Stimulated activated naive CD4-positive, alpha-beta T cell treated with Interleukin-2 at 50 U/mL for 16 hours (primary cell): ENCODE measurements around the gene PTH2.
"Not testable (repeated sequence)": the region's sequence is repeated elsewhere in the genome, so short reads cannot be mapped to it uniquely, and the experiment has no call there.

Source experiments
- DNase-seq: peaks from one replicate; lab custom pipeline; 2025; lab: John Stamatoyannopoulos, UW

The PTH2 gene

DNA sequence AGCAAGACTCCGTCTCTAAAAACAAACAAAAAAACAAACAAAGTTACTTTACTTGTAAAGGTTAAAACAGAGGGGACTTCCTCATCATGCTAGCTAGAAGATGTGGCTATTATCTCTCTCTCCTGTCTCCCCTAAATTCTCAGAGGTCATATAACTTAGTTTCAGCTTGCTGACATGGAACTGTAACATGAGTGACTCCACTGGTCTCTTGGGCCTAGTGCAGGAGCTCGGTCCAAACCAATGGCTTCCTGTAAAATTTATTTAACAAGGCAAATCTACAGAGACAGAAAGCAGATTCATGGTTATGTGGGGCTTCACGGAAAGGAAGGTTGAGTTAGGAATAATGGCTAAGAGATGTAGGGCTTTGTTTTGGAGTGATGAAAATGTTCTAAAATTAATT is 44.7 kb downstream of the PTH2 start:
- DNase-seq = no peak

DNA sequence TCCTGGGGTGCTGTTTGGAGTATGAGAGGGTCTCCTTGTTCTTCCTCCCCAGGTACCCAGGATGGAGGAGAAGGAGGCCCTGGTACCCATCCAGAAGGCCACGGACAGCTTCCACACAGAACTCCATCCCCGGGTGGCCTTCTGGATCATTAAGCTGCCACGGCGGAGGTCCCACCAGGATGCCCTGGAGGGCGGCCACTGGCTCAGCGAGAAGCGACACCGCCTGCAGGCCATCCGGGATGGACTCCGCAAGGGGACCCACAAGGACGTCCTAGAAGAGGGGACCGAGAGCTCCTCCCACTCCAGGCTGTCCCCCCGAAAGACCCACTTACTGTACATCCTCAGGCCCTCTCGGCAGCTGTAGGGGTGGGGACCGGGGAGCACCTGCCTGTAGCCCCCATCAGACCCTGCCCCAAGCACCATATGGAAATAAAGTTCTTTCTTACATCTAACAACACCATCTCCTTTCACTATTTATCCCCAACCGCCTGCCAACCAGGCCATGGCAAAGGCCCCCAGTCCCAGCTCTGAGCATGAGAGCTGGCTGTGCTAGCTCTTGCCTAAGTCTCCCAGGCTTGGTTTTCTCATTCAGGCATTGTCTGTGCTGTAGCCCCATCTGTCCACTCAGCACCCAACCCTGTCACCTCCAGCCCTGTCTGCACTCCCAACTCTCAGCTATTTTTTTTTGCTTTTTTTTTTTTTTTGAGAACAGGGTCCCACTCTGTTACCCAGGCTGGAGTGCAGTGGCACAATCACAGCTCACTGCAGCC is 48.4 kb downstream of the PTH2 start:
- no peak for DNase-seq

DNA sequence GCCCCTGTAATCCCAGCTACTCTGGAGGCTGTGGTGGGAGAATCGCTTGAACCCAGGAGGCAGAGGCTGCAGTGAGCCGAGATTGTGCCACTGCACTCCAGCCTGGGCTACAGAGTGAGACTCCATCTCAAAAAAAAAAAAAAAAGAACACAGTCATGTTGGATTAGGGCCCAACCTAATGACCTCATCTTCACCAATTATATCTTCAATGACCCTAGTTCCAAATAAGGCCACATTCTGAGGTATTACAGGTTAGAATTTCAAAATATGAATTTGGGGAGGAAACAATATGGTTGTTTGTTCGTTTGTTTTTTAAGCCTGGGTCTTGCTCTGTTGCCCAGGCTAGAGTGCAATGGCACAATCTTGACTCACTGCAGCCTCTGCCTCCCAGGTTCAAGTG is 50.1 kb downstream of the PTH2 start:
- not testable (repeated sequence) for DNase-seq
